Calu3 (cell line): ENCODE results near the gene PCTP. TPM values are rescaled to one million over a fixed set of nuclear protein-coding genes. Genes with fewer than 3 reads are reported as not detected.
A peak's percentile ranks its signal among the peaks of the same experiment; 100 is the strongest.

Source experiments
- BruUV-seq: library from RNA; stranded (reverse); fragments of 400-500 nt; replicated peaks from 2 replicates; lab custom pipeline; 2021; lab: Mats Ljungman, UMichigan
- CTCF ChIA-PET: fragments of 300-600 bp; sonication (Branson Sonifier 250); formaldehyde crosslinking; loops from one replicate; lab custom pipeline; 2022; ENCODE audit warnings: antibody characterized with exemption; lab: Charles Lee
- DNase-seq: peaks from one replicate; pipeline ENCODE4 v3.0.0; 2022
- H3K27ac Mint-ChIP-seq: one replicate; pipeline ENCODE4 v1.8.0; 2022; ENCODE audit warnings: mixed read lengths; ENCODE audit not compliant: unreplicated experiment
- H3K27me3 Mint-ChIP-seq: one replicate; pipeline ENCODE4 v1.8.0; 2022; ENCODE audit warnings: mixed read lengths; ENCODE audit not compliant: unreplicated experiment
- H3K36me3 Mint-ChIP-seq: one replicate; pipeline ENCODE4 v1.8.0; 2022; ENCODE audit warnings: mild to moderate bottlenecking, moderate library complexity, mixed read lengths; ENCODE audit not compliant: insufficient read depth, unreplicated experiment
- H3K4me1 Mint-ChIP-seq: one replicate; pipeline ENCODE4 v1.8.0; 2022; ENCODE audit warnings: mild to moderate bottlenecking, low read depth, mixed read lengths; ENCODE audit not compliant: unreplicated experiment
- H3K4me3 Mint-ChIP-seq: one replicate; pipeline ENCODE4 v1.8.0; 2022; ENCODE audit warnings: mild to moderate bottlenecking, low read depth, moderate library complexity, mixed read lengths; ENCODE audit not compliant: unreplicated experiment
- H3K9me3 Mint-ChIP-seq: one replicate; pipeline ENCODE4 v1.8.0; 2022; ENCODE audit warnings: low read depth, mixed read lengths; ENCODE audit not compliant: unreplicated experiment
- intact Hi-C: fragments of 100-400 bp; cut with micrococcal nuclease; formaldehyde crosslinking; loops from one replicate; pipeline ENCODE4 v1.10.0; 2022; ENCODE audit not compliant: unreplicated experiment
- total RNA-seq: library from RNA; stranded (reverse); gene quantifications from 2 replicates; pipeline ENCODE4 v1.2.3, GENCODE V29; 2022
- TF ChIP-seq, protein P1 (sequence below): fragments of 200-600 bp; IDR thresholded peaks from one replicate; pipeline ENCODE4 v1.8.0; 2022; ENCODE audit warnings: antibody characterized with exemption; ENCODE audit not compliant: unreplicated experiment

PCTP gene
- total RNA-seq, 1 experiment from 2014 or later = 20.1 TPM

- peaks cover 44% of the 10 kb centered on the region for H3K4me1 Mint-ChIP-seq
- peak overlapping the region; percentile 12 for H3K4me3 Mint-ChIP-seq
- no peak for DNase-seq
- peak overlapping the region; percentile 17 for H3K27ac Mint-ChIP-seq
- intact Hi-C loops = no loop called here
- BruUV-seq = no TSS peak
- CTCF ChIA-PET = no interaction called here
- no peaks in the 10 kb centered on the region for H3K27me3 Mint-ChIP-seq
- H3K9me3 Mint-ChIP-seq = no peaks in the 10 kb centered on the region
- no peaks in the 10 kb centered on the region for H3K36me3 Mint-ChIP-seq
- TF ChIP-seq, protein P1, sequence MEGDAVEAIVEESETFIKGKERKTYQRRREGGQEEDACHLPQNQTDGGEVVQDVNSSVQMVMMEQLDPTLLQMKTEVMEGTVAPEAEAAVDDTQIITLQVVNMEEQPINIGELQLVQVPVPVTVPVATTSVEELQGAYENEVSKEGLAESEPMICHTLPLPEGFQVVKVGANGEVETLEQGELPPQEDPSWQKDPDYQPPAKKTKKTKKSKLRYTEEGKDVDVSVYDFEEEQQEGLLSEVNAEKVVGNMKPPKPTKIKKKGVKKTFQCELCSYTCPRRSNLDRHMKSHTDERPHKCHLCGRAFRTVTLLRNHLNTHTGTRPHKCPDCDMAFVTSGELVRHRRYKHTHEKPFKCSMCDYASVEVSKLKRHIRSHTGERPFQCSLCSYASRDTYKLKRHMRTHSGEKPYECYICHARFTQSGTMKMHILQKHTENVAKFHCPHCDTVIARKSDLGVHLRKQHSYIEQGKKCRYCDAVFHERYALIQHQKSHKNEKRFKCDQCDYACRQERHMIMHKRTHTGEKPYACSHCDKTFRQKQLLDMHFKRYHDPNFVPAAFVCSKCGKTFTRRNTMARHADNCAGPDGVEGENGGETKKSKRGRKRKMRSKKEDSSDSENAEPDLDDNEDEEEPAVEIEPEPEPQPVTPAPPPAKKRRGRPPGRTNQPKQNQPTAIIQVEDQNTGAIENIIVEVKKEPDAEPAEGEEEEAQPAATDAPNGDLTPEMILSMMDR = no peak
Observed at GRCh38 chr17:55706808-55707773, 43.8 kb upstream of the PCTP start.

- no TSS peak for BruUV-seq
- Mint-ChIP-seq H3K9me3 (no peaks in the 10 kb centered on the region), H3K4me1 (peaks cover 44% of the 10 kb centered on the region), H3K36me3 (no peaks in the 10 kb centered on the region), H3K4me3 (peak overlapping the region; percentile 12), H3K27me3 (no peaks in the 10 kb centered on the region), H3K27ac (peak overlapping the region; percentile 17)
- intact Hi-C loops = no loop called here
- TF ChIP-seq, protein P1 = no peak
- CTCF ChIA-PET = no interaction called here
- no peak for DNase-seq
Observed at GRCh38 chr17:55708175-55708974, 42.5 kb upstream of the PCTP start.

- intact Hi-C loops = no loop called here
- BruUV-seq = no TSS peak
- Mint-ChIP-seq H3K27me3 (no peaks in the 10 kb centered on the region), H3K9me3 (no peaks in the 10 kb centered on the region), H3K4me3 (no peak overlapping the region), H3K27ac (no peak overlapping the region), H3K36me3 (no peaks in the 10 kb centered on the region), H3K4me1 (peaks cover 44% of the 10 kb centered on the region)
- CTCF ChIA-PET = no interaction called here
- TF ChIP-seq, protein P1 = no peak
- DNase-seq = no peak
Observed at GRCh38 chr17:55709440-55709839, 41.4 kb upstream of the PCTP start.

DNA sequence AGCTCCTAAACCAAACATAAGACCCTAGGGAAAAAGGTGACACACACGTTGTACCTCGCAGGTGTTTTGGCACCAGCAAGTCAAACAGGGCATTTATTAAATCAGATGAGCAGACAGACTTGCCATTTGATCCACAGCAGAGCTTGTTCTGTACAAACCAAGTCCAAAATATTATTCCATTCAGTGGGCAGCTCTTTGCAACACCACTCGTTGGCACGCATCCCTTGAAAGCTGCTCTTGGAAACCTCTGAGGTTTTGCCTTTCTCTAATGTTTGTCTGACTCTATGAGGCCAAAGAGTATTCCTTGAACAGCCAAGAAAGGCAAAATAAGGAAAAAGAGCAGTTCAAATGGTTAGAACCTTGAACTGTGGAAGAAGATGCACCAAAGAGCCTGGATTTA is 40.9 kb upstream of the PCTP start:
- H3K36me3 Mint-ChIP-seq = no peaks in the 10 kb centered on the region
- TF ChIP-seq, protein P1 = no peak
- H3K27ac Mint-ChIP-seq = no peak overlapping the region
- no TSS peak for BruUV-seq
- intact Hi-C loops = no loop called here
- CTCF ChIA-PET = no interaction called here
- DNase-seq = no peak
- no peaks in the 10 kb centered on the region for H3K27me3 Mint-ChIP-seq
- H3K4me1 Mint-ChIP-seq = peaks cover 44% of the 10 kb centered on the region
- H3K4me3 Mint-ChIP-seq = no peak overlapping the region
- H3K9me3 Mint-ChIP-seq = no peaks in the 10 kb centered on the region
